Liver (tissue), 3 donors: ENCODE results near the gene LSMEM2.

Experiments used
- ATF3 ChIP-seq: IDR thresholded peaks from 2 replicates; pipeline ENCODE4 v1.6.1; 2016; ENCODE audit warnings: antibody characterized with exemption
- CTCF ChIP-seq: fragments of 150-350 bp; IDR thresholded peaks from 2 replicates; pipeline ENCODE4 v1.5.1; 2017; ENCODE audit warnings: improper control_type of control experiment, low read depth, low read length; ENCODE audit not compliant: missing input control
- EGR1 ChIP-seq, 2 donors: IDR thresholded peaks; 2 replicates each; pipeline ENCODE4 v1.6.1; 2016 to 2018; ENCODE audit warnings: antibody characterized with exemption in 2 of 2, low read depth in 2 of 2
- GABPA ChIP-seq, 2 donors: IDR thresholded peaks in 1 of 2; conservative IDR thresholded peaks in 1 of 2; 2 replicates each; pipeline ENCODE4 v1.6.1; 2016; ENCODE audit warnings: antibody characterized with exemption in 2 of 2, mild to moderate bottlenecking in 1 of 2, moderate library complexity in 1 of 2
- HNF4A ChIP-seq, 2 donors: conservative IDR thresholded peaks; 2 replicates each; pipeline ENCODE4 v1.6.1; 2016; ENCODE audit warnings: antibody characterized with exemption in 2 of 2, mild to moderate bottlenecking in 2 of 2
- HNF4G ChIP-seq: IDR thresholded peaks from 2 replicates; pipeline ENCODE4 v1.6.1; 2016; ENCODE audit warnings: antibody characterized with exemption
- JUND ChIP-seq, 2 donors: IDR thresholded peaks; 2 replicates each; pipeline ENCODE4 v1.6.1; 2016; ENCODE audit warnings: antibody characterized with exemption in 2 of 2
- MAX ChIP-seq: IDR thresholded peaks from 2 replicates; pipeline ENCODE4 v1.6.1; 2016; ENCODE audit warnings: antibody characterized with exemption
- REST ChIP-seq: IDR thresholded peaks from 2 replicates; pipeline ENCODE4 v1.6.1; 2016; ENCODE audit warnings: antibody characterized with exemption, mild to moderate bottlenecking
- RXRA ChIP-seq, 2 donors: IDR thresholded peaks; 2 replicates each; pipeline ENCODE4 v1.6.1; 2017 to 2018; ENCODE audit warnings: antibody characterized with exemption in 2 of 2, mild to moderate bottlenecking in 1 of 2
- SP1 ChIP-seq: IDR thresholded peaks from 2 replicates; pipeline ENCODE4 v1.6.1; 2018; ENCODE audit warnings: antibody characterized with exemption, mild to moderate bottlenecking
- YY1 ChIP-seq: IDR thresholded peaks from 2 replicates; pipeline ENCODE4 v1.6.1; 2016; ENCODE audit warnings: antibody characterized with exemption, mild to moderate bottlenecking
- donor health status: healthy.
- donor health status: healthy.

GRCh38 chr3:50334339-50335075 is 55.6 kb downstream of the LSMEM2 start:
- TF ChIP-seq GABPA (IDR thresholded peaks at IDR 0.05 in 1 of 2, conservative IDR thresholded peaks at IDR 0.05 in 1 of 2) (no peak), HNF4A (conservative IDR thresholded peaks at IDR 0.05) (no peak), CTCF (no peak), JUND (IDR thresholded peaks at IDR 0.05) (no peak), YY1 (no peak), EGR1 (IDR thresholded peaks at IDR 0.05; ENCODE audit: low read depth in 2 of 2) (no peak), SP1 (no peak), HNF4G (no peak), MAX (no peak), RXRA (IDR thresholded peaks at IDR 0.05) (no peak), REST (no peak), ATF3 (no peak)
